ENCODE results near the gene SOAT2. TPM values are rescaled to one million over a fixed set of nuclear protein-coding genes. Genes with fewer than 3 reads are reported as not detected.
"Not testable (repeated sequence)": the region's sequence is repeated elsewhere in the genome, so short reads cannot be mapped to it uniquely, and the experiment has no call there.

Gene SOAT2
- polyA plus RNA-seq, 2 donors, result 0.14 to 0.16 TPM

GRCh38 chr12:53101266-53101665 is 2.0 kb upstream of the SOAT2 start:
- H3K4me1 ChIP-seq (ENCODE audit: control insufficient read depth in 2 of 2, insufficient read depth in 2 of 2, low read length in 1 of 2), result peaks cover 0 to 20% of the 10 kb centered on the region in 2 donors
- 86 to 89% methylated on average over 7 of the region's 7 CpGs for WGBS, 2 donors
- H3K4me3 ChIP-seq (ENCODE audit: low read depth in 1 of 2, low read length in 2 of 2), result no peak overlapping the region

DNA sequence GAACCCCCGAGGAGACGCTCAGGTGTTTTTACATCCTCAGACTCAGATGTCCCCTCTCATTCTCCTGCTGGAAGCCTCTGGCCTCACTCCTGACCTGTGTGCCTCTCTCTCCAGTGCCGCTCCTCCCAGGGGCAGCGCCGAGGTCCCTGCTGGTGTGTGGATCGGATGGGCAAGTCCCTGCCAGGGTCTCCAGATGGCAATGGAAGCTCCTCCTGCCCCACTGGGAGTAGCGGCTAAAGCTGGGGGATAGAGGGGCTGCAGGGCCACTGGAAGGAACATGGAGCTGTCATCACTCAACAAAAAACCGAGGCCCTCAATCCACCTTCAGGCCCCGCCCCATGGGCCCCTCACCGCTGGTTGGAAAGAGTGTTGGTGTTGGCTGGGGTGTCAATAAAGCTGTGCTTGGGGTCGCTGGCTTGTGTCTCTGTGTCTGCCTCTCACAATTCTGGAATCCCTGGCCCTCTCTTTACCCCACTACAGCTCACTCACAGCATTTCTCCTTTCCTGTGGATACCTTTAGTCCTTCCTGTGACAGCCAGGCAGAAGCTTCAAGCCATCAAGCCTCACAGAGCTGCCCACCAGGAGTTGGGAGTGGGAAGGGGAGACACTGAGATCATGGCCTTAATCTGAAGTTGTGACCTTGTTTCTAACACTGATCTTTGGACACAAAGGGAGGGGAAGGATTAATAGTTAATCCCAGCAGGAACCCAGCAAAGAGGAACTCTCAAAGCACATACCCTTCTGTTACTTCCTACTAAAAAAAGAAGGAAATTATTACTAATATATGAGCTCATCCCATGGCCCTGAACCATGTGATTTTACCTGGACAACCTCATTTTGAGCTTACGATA is 1.1 kb upstream of the SOAT2 start:
- Histone ChIP-seq H3K9me3 (ENCODE audit: control insufficient read depth in 2 of 2, insufficient read depth in 1 of 2, low read depth in 1 of 2, low read length in 1 of 2) (no peaks in the 10 kb centered on the region), H3K27me3 (ENCODE audit: control insufficient read depth in 1 of 2, insufficient read depth in 2 of 2, low read length in 2 of 2) (no peaks in the 10 kb centered on the region), H3K4me3 (ENCODE audit: low read depth in 1 of 2, low read length in 2 of 2) (no peak overlapping the region), H3K27ac (ENCODE audit: low read depth in 2 of 2, low read length in 1 of 2) (no peak overlapping the region), H3K36me3 (ENCODE audit: control insufficient read depth in 2 of 2, insufficient read depth in 2 of 2, low read length in 1 of 2) (peaks cover 0 to 3% of the 10 kb centered on the region in 2 donors), H3K4me1 (ENCODE audit: control insufficient read depth in 2 of 2, insufficient read depth in 2 of 2, low read length in 1 of 2) (peaks cover 0 to 16% of the 10 kb centered on the region in 2 donors)
- WGBS, 2 donors, result 84 to 89% methylated on average over 12 of the region's 12 CpGs

More at GRCh38 chr12:53101266-53101665, 2.0 kb upstream of the SOAT2 start:
- Histone ChIP-seq H3K9me3 (ENCODE audit: control insufficient read depth in 2 of 2, insufficient read depth in 1 of 2, low read depth in 1 of 2, low read length in 1 of 2) (no peaks in the 10 kb centered on the region), H3K36me3 (ENCODE audit: control insufficient read depth in 2 of 2, insufficient read depth in 2 of 2, low read length in 1 of 2) (peaks cover 0 to 3% of the 10 kb centered on the region in 2 donors), H3K27ac (ENCODE audit: low read depth in 2 of 2, low read length in 1 of 2) (no peak overlapping the region), H3K27me3 (ENCODE audit: control insufficient read depth in 1 of 2, insufficient read depth in 2 of 2, low read length in 2 of 2) (no peaks in the 10 kb centered on the region)

DNA sequence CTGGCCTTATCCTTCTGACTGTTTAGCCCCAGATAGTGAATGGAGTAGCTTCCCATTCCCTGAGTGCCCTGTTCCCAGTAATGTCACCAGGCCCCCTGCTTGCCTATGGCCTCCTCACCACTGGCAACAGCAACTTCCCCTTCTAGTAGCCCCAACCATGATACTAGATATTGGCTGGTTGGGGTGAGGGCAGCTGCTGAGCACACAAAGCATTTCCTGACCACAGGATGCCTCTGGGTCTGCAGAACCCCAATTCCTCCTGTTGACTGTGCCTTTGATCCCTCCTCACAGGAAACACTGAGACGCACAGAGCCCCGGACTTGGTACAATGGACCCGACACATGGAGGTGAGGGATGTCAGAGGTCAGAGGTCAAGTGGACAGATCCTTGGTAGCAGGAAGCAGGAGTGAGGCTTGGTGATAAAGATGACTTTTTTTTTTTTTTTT is 597 bp downstream of the SOAT2 start:
- Histone ChIP-seq H3K27me3 (ENCODE audit: control insufficient read depth in 1 of 2, insufficient read depth in 2 of 2, low read length in 2 of 2) (no peaks in the 10 kb centered on the region), H3K4me1 (ENCODE audit: control insufficient read depth in 2 of 2, insufficient read depth in 2 of 2, low read length in 1 of 2) (peaks cover 0 to 11% of the 10 kb centered on the region in 2 donors), H3K4me3 (ENCODE audit: low read depth in 1 of 2, low read length in 2 of 2) (no peak overlapping the region), H3K36me3 (ENCODE audit: control insufficient read depth in 2 of 2, insufficient read depth in 2 of 2, low read length in 1 of 2) (peaks cover 0 to 3% of the 10 kb centered on the region in 2 donors), H3K9me3 (ENCODE audit: control insufficient read depth in 2 of 2, insufficient read depth in 1 of 2, low read depth in 1 of 2, low read length in 1 of 2) (no peaks in the 10 kb centered on the region), H3K27ac (ENCODE audit: low read depth in 2 of 2, low read length in 1 of 2) (no peak overlapping the region)
- 52 to 55% methylated on average over 3 of the region's 3 CpGs for WGBS, 2 donors

DNA sequence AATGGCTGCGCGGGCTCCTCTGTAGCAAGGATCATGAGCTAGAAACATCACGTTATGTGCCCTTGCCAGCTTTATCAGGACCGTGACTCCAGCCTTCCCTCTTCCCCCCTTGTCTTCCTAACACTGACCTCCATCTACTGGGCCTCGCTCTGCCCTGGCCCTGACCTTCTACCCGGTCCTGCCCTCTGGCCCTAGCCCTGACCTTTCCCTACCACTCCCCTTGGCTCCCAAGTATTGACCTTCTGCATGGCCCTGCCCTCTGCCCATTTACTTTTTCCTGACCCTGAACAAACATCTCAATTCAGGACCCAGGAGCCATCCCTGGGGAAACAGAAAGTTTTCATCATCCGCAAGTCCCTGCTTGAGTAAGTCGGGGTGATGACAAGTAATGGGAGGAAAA is 2.0 kb downstream of the SOAT2 start:
- H3K36me3 ChIP-seq (ENCODE audit: control insufficient read depth in 2 of 2, insufficient read depth in 2 of 2, low read length in 1 of 2), result peaks cover 0 to 3% of the 10 kb centered on the region in 2 donors
- peaks cover 0 to 6% of the 10 kb centered on the region in 2 donors for H3K4me1 ChIP-seq (ENCODE audit: control insufficient read depth in 2 of 2, insufficient read depth in 2 of 2, low read length in 1 of 2)
- H3K27me3 ChIP-seq (ENCODE audit: control insufficient read depth in 1 of 2, insufficient read depth in 2 of 2, low read length in 2 of 2), result no peaks in the 10 kb centered on the region
- no peak overlapping the region for H3K4me3 ChIP-seq (ENCODE audit: low read depth in 1 of 2, low read length in 2 of 2)
- no peak overlapping the region for H3K27ac ChIP-seq (ENCODE audit: low read depth in 2 of 2, low read length in 1 of 2)
- WGBS, 2 donors, result 88 to 94% methylated on average over 8 of the region's 8 CpGs
- no peaks in the 10 kb centered on the region for H3K9me3 ChIP-seq (ENCODE audit: control insufficient read depth in 2 of 2, insufficient read depth in 1 of 2, low read depth in 1 of 2, low read length in 1 of 2)

DNA sequence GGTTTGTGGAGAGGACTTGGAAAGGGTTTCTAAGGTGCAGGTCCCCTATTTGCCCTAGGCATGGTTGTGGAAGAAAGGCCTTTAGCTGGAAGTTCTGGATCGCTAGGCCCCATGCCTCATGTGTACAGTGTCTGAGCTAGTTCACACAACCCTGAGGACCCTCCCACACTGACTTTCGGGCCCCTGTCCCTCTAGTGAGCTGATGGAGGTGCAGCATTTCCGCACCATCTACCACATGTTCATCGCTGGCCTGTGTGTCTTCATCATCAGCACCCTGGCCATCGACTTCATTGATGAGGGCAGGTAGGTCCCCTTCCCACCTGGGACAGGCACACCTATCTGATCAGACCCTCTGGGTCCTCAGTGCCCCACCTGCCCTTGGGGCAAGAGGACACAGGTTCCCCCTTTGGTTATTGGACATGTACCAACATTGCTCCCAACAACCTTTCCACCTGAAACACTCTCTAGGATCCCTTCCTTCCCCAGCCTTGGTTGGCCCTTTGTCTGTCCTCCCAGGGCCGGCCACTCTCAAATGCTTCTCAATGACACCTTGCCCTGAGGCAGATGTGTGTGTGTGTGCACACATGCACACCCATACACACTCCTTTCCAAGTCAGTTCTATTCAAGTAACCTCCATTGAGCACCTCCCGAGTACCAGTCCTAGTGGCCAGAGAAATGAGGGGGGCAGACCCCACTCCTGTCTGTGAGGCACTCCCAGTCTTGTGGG is 2.6 kb downstream of the SOAT2 start:
- Histone ChIP-seq H3K27me3 (ENCODE audit: control insufficient read depth in 1 of 2, insufficient read depth in 2 of 2, low read length in 2 of 2) (no peaks in the 10 kb centered on the region), H3K4me3 (ENCODE audit: low read depth in 1 of 2, low read length in 2 of 2) (no peak overlapping the region), H3K4me1 (ENCODE audit: control insufficient read depth in 2 of 2, insufficient read depth in 2 of 2, low read length in 1 of 2) (peaks cover 0 to 6% of the 10 kb centered on the region in 2 donors), H3K27ac (ENCODE audit: low read depth in 2 of 2, low read length in 1 of 2) (no peak overlapping the region), H3K9me3 (ENCODE audit: control insufficient read depth in 2 of 2, insufficient read depth in 1 of 2, low read depth in 1 of 2, low read length in 1 of 2) (no peaks in the 10 kb centered on the region), H3K36me3 (ENCODE audit: control insufficient read depth in 2 of 2, insufficient read depth in 2 of 2, low read length in 1 of 2) (peaks cover 0 to 3% of the 10 kb centered on the region in 2 donors)
- WGBS, 2 donors, result 92 to 95% methylated on average over 7 of the region's 7 CpGs

- H3K27me3 ChIP-seq (ENCODE audit: control insufficient read depth in 1 of 2, insufficient read depth in 2 of 2, low read length in 2 of 2), result no peaks in the 10 kb centered on the region
- WGBS, 2 donors, result 64 to 67% methylated on average over 7 of the region's 7 CpGs
- no peak overlapping the region for H3K27ac ChIP-seq (ENCODE audit: low read depth in 2 of 2, low read length in 1 of 2)
- peaks cover 0 to 6% of the 10 kb centered on the region in 2 donors for H3K4me1 ChIP-seq (ENCODE audit: control insufficient read depth in 2 of 2, insufficient read depth in 2 of 2, low read length in 1 of 2)
- H3K36me3 ChIP-seq (ENCODE audit: control insufficient read depth in 2 of 2, insufficient read depth in 2 of 2, low read length in 1 of 2), result no peaks in the 10 kb centered on the region
- H3K9me3 ChIP-seq (ENCODE audit: control insufficient read depth in 2 of 2, insufficient read depth in 1 of 2, low read depth in 1 of 2, low read length in 1 of 2), result no peaks in the 10 kb centered on the region
- H3K4me3 ChIP-seq (ENCODE audit: low read depth in 1 of 2, low read length in 2 of 2), result no peak overlapping the region
These were observed 3.8 kb downstream of the SOAT2 start for GRCh38 chr12:53107122-53107521.

DNA sequence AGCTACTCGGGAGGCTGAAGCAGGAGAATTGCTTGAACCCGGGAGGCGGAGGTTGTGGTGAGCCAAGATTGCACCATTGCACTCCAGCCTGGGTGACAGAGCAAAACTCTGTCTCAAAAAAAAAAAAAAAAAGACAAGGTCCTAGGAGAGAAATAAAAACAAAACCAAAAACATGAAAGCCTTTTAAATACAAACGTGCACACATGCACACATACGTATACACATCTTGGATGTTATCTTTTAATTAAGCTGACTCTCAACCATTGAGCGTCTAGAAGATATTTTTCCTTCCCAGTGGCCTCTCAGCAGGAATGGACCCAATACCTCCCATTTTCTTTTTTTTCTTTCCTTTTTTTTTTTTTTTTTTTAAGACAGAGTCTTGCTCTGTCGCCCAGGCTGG is 9.1 kb downstream of the SOAT2 start:
- WGBS, 2 donors, result 95% methylated on average over 6 to 7 of the region's 7 CpGs
- not testable (repeated sequence) for H3K4me3 ChIP-seq (ENCODE audit: low read depth in 1 of 2, low read length in 2 of 2); H3K27me3 ChIP-seq (ENCODE audit: control insufficient read depth in 1 of 2, insufficient read depth in 2 of 2, low read length in 2 of 2); H3K27ac ChIP-seq (ENCODE audit: low read depth in 2 of 2, low read length in 1 of 2); H3K4me1 ChIP-seq (ENCODE audit: control insufficient read depth in 2 of 2, insufficient read depth in 2 of 2, low read length in 1 of 2); H3K36me3 ChIP-seq (ENCODE audit: control insufficient read depth in 2 of 2, insufficient read depth in 2 of 2, low read length in 1 of 2); H3K9me3 ChIP-seq (ENCODE audit: control insufficient read depth in 2 of 2, insufficient read depth in 1 of 2, low read depth in 1 of 2, low read length in 1 of 2)

GRCh38 chr12:53113136-53113705 is 9.9 kb downstream of the SOAT2 start:
- Histone ChIP-seq H3K36me3 (ENCODE audit: control insufficient read depth in 2 of 2, insufficient read depth in 2 of 2, low read length in 1 of 2) (no peaks in the 10 kb centered on the region), H3K9me3 (ENCODE audit: control insufficient read depth in 2 of 2, insufficient read depth in 1 of 2, low read depth in 1 of 2, low read length in 1 of 2) (no peaks in the 10 kb centered on the region), H3K4me3 (ENCODE audit: low read depth in 1 of 2, low read length in 2 of 2) (no peak overlapping the region), H3K4me1 (ENCODE audit: control insufficient read depth in 2 of 2, insufficient read depth in 2 of 2, low read length in 1 of 2) (no peaks in the 10 kb centered on the region), H3K27ac (ENCODE audit: low read depth in 2 of 2, low read length in 1 of 2) (no peak overlapping the region), H3K27me3 (ENCODE audit: control insufficient read depth in 1 of 2, insufficient read depth in 2 of 2, low read length in 2 of 2) (no peaks in the 10 kb centered on the region)
- WGBS, 2 donors, result 86 to 88% methylated on average over 12 of the region's 12 CpGs

DNA sequence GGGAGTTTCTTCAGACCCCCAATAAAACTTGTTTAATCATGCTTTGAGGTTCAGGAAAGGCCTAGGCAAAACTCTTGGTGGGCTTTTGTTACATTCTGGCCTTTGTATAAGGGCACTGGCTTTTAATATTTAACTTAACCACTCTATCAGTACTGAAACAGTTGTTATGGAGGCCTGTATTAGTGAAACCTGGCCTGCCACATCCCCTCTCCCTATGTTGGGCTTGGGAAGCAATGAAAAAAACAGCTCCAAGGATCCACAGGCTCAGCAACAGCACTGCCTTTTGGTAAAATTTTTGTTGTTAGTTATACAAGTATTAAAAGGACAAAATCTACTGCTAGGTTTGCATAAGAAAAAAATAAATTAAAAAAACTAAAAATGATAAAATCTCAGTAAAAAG is 10.7 kb downstream of the SOAT2 start:
- no peak overlapping the region for H3K4me3 ChIP-seq (ENCODE audit: low read depth in 1 of 2, low read length in 2 of 2)
- no peak overlapping the region for H3K27ac ChIP-seq (ENCODE audit: low read depth in 2 of 2, low read length in 1 of 2)
- H3K4me1 ChIP-seq (ENCODE audit: control insufficient read depth in 2 of 2, insufficient read depth in 2 of 2, low read length in 1 of 2), result no peaks in the 10 kb centered on the region
- no peaks in the 10 kb centered on the region for H3K27me3 ChIP-seq (ENCODE audit: control insufficient read depth in 1 of 2, insufficient read depth in 2 of 2, low read length in 2 of 2)
- H3K36me3 ChIP-seq (ENCODE audit: control insufficient read depth in 2 of 2, insufficient read depth in 2 of 2, low read length in 1 of 2), result no peaks in the 10 kb centered on the region
- no peaks in the 10 kb centered on the region for H3K9me3 ChIP-seq (ENCODE audit: control insufficient read depth in 2 of 2, insufficient read depth in 1 of 2, low read depth in 1 of 2, low read length in 1 of 2)
